G401 (cell line): ENCODE measurements around the gene RPS6KA4. TPM values are rescaled to one million over a fixed set of nuclear protein-coding genes. Genes with fewer than 3 reads are reported as not detected.
A peak's percentile ranks its signal among the peaks of the same experiment; 100 is the strongest.

Experiments used
- DNase-seq: peaks from one replicate; pipeline ENCODE4 v3.0.0-alpha.2; 2015; ENCODE audit warnings: low spot score
- in situ Hi-C: cut with HindIII; loops from 2 replicates; pipeline ENCODE4 v1.10.0; 2016; ENCODE audit warnings: low sequenced_read_pairs, mixed read lengths
- total RNA-seq: library from RNA; depleted of rRNA; stranded (reverse); fragments of >200 nt; shearing (Covaris generic); gene quantifications from 2 replicates; pipeline ENCODE4 v1.2.3, GENCODE V29; 2014

The RPS6KA4 gene
- total RNA-seq, 1 experiment from 2014 or later, result 113 TPM

- in situ Hi-C loops, result no loop called here
- DNase-seq, result peak; percentile 79
These were observed 917 bp downstream of the RPS6KA4 start for GRCh38 chr11:64359712-64360445.

- DNase-seq, result no peak
- in situ Hi-C loops, result no loop called here
These were observed 1.5 kb downstream of the RPS6KA4 start for GRCh38 chr11:64360448-64360921.

- no peak for DNase-seq
- in situ Hi-C loops, result no loop called here
These were observed 2.7 kb downstream of the RPS6KA4 start for GRCh38 chr11:64361659-64362058.

GRCh38 chr11:64362339-64362738 is 3.4 kb downstream of the RPS6KA4 start:
- in situ Hi-C loops, result no loop called here
- DNase-seq, result no peak

GRCh38 chr11:64364435-64364834 is 5.5 kb downstream of the RPS6KA4 start:
- in situ Hi-C loops, result no loop called here
- no peak for DNase-seq

GRCh38 chr11:64364911-64365310 is 5.9 kb downstream of the RPS6KA4 start:
- no peak for DNase-seq
- in situ Hi-C loops, result no loop called here

GRCh38 chr11:64366751-64367150 is 7.8 kb downstream of the RPS6KA4 start:
- DNase-seq, result no peak
- in situ Hi-C loops, result no loop called here

GRCh38 chr11:64367931-64368672 is 9.1 kb downstream of the RPS6KA4 start:
- in situ Hi-C loops, result no loop called here

GRCh38 chr11:64368673-64369074 is 9.7 kb downstream of the RPS6KA4 start:
- DNase-seq, result no peak
- in situ Hi-C loops, result no loop called here

More at GRCh38 chr11:64367931-64368672, 9.1 kb downstream of the RPS6KA4 start:
- no peak for DNase-seq

- no peak for DNase-seq
- in situ Hi-C loops, result no loop called here
These were observed 10.8 kb downstream of the RPS6KA4 start for GRCh38 chr11:64369440-64370421.

GRCh38 chr11:64371201-64371600 is 12.2 kb downstream of the RPS6KA4 start:
- in situ Hi-C loops, result no loop called here
- no peak for DNase-seq

GRCh38 chr11:64372021-64372420 is 13.1 kb downstream of the RPS6KA4 start:
- in situ Hi-C loops, result no loop called here
- DNase-seq, result no peak

GRCh38 chr11:64372802-64373597 is 14.0 kb downstream of the RPS6KA4 start:
- DNase-seq, result peak; percentile 100
- in situ Hi-C loops, result no loop called here

GRCh38 chr11:64373598-64373974 is 14.6 kb downstream of the RPS6KA4 start:
- no peak for DNase-seq
- in situ Hi-C loops, result no loop called here

- no peak for DNase-seq
These were observed 17.1 kb downstream of the RPS6KA4 start for GRCh38 chr11:64376071-64376470.

GRCh38 chr11:64378335-64378880 is 19.4 kb downstream of the RPS6KA4 start:
- in situ Hi-C loops, result no loop called here
- DNase-seq, result peak; percentile 96

More at GRCh38 chr11:64376071-64376470, 17.1 kb downstream of the RPS6KA4 start:
- in situ Hi-C loops, result no loop called here

- in situ Hi-C loops, result no loop called here
- peak; percentile 95 for DNase-seq
These were observed 20.2 kb downstream of the RPS6KA4 start for GRCh38 chr11:64379160-64379559.
